ENCODE results near the gene LHFPL3. TPM values are rescaled to one million over a fixed set of nuclear protein-coding genes. Genes with fewer than 3 reads are reported as not detected.

Gene LHFPL3
- total RNA-seq, 1 experiment from 2014 or later, result not detected

DNA sequence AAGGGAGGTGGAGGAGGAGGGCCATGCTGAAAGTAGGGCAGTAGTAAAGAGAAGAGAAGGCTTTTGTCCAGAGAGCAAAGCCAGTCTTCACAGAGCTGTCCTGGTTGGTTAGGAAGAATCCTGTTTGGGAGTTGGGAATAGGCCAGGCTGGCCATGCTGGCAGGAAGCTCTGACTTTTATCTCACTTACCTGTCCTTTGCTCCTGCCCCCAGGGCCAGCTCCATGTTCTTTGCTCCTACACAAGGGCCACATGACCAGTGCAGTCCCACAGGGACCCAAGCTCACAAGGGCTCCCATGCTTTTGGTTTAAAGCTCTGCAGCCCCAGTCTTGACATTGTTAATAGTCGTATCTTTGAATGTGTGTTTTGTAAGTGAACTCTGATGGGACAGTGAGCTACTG is 524.0 kb downstream of the LHFPL3 start:
- no peak for DNase-seq (ENCODE audit: low spot score)
- ChIA-PET CTCF (interaction anchor here (0.9 kb wide), 1 partner anchor 621 kb away, joined by 3 read pairs; no protein-coding TSS in a partner anchor), POLR2A (ENCODE audit: low non-redundant PET) (no interaction called here)
- no peak for TF ChIP-seq EZH2 (IDR thresholded peaks at IDR 0.05; ENCODE audit: borderline replicate concordance, low read depth, low read length, poor library complexity, severe bottlenecking)
- no peak for TF ChIP-seq CTCF (conservative IDR thresholded peaks at IDR 0.05; ENCODE audit: low read depth, low read length)
- Histone ChIP-seq H3K36me3 (ENCODE audit: insufficient read depth, low read length, poor library complexity, severe bottlenecking) (no peaks in the 10 kb centered on the region), H3K4me1 (ENCODE audit: insufficient read depth, low read length, poor library complexity, severe bottlenecking) (peaks cover 2% of the 10 kb centered on the region), H3K27ac (ENCODE audit: low read depth, low read length, poor library complexity, severe bottlenecking) (no peak overlapping the region), H3K9me3 (ENCODE audit: low read depth, low read length, poor library complexity, severe bottlenecking) (no peaks in the 10 kb centered on the region), H3K27me3 (replicated peaks; ENCODE audit: insufficient read depth, low read depth, low read length, poor library complexity) (peaks cover 11% of the 10 kb centered on the region), H3K4me3 (ENCODE audit: low read depth, low read length, poor library complexity, severe bottlenecking) (no peak overlapping the region)
- no TSS peak for BruUV-seq (replicated peaks)
- intact Hi-C loops (cut with micrococcal nuclease; ENCODE audit: unreplicated experiment), result no loop called here

DNA sequence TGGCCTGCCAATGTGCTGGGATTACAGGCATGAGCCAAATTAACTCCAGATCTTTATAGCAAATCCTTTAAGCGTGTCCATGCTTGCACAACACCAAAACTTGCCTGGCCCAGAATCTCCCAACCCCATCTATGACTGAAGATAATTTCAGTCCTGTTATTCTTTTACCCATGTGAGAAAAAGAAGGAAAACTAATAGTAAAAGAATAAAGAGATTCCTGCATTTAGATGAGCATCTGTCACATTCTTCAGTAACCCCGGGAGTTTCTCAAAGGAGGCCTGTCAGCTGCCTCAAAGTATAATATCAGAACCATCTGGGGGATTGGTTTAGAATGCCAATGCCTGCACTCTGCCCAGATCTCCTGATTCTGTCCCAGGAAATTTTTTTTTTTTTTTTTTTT is 527.5 kb downstream of the LHFPL3 start:
- no peak overlapping the region for H3K27ac ChIP-seq (ENCODE audit: low read depth, low read length, poor library complexity, severe bottlenecking)
- CTCF ChIA-PET, result no interaction called here
- no peak overlapping the region for H3K4me3 ChIP-seq (ENCODE audit: low read depth, low read length, poor library complexity, severe bottlenecking)
- TF ChIP-seq EZH2 (IDR thresholded peaks at IDR 0.05; ENCODE audit: borderline replicate concordance, low read depth, low read length, poor library complexity, severe bottlenecking) (no peak), CTCF (conservative IDR thresholded peaks at IDR 0.05; ENCODE audit: low read depth, low read length) (no peak)
- peaks cover 16% of the 10 kb centered on the region for H3K27me3 ChIP-seq (replicated peaks; ENCODE audit: insufficient read depth, low read depth, low read length, poor library complexity)
- no peaks in the 10 kb centered on the region for H3K36me3 ChIP-seq (ENCODE audit: insufficient read depth, low read length, poor library complexity, severe bottlenecking)
- H3K4me1 ChIP-seq (ENCODE audit: insufficient read depth, low read length, poor library complexity, severe bottlenecking), result peaks cover 4% of the 10 kb centered on the region
- intact Hi-C loops (cut with micrococcal nuclease; ENCODE audit: unreplicated experiment), result no loop called here
- no peaks in the 10 kb centered on the region for H3K9me3 ChIP-seq (ENCODE audit: low read depth, low read length, poor library complexity, severe bottlenecking)
- no TSS peak for BruUV-seq (replicated peaks)
- POLR2A ChIA-PET (ENCODE audit: low non-redundant PET), result no interaction called here
- DNase-seq (ENCODE audit: low spot score), result peak; percentile 11

DNA sequence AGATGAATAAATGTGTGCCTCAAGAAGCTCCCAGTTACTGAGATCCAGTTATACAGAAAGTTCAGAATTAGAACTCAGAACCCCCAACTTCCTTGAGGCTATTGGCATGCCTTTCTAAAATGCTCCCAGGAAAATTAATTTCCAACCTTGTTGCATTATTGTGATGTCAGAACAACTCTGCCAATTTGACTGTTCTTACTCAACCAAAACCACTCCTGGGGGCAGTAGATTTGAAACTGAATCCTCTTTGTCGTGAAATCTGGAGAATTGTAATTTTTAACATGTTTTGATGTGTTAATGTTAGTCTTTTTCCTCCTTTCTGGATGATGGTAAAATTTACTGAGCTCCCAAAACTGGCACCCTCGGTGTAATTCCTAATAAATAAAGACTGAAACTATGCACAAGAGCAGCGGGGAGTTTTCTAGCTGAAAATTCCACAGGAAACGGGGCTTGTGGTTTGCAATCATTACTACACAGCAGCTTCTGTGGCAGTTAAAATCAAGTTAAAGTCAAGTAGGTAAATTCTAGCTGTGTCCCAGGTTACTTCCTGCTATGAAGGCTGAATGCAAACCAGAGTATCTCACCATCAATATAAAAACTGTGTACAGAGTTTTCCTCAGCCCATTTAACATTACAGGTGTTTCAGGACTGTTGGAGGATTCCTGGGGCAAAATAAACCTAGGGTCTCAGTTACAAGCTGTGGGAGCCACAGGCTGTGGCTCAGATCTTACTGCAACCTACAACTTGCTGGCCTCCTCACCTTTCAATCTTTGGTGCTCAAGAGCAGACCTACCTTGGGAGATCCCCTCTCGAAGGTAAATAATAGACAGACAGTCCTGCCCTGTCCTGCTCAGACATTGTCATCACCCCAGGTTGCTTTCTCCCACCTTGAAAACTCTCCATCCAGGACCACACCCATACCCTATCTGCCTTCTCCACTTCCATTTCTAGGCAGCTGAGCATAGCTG is 529.3 kb downstream of the LHFPL3 start:
- no peak overlapping the region for H3K27ac ChIP-seq (ENCODE audit: low read depth, low read length, poor library complexity, severe bottlenecking)
- ChIA-PET CTCF (no interaction called here), POLR2A (ENCODE audit: low non-redundant PET) (no interaction called here)
- peak; percentile 37 for DNase-seq (ENCODE audit: low spot score)
- no peaks in the 10 kb centered on the region for H3K36me3 ChIP-seq (ENCODE audit: insufficient read depth, low read length, poor library complexity, severe bottlenecking)
- no TSS peak for BruUV-seq (replicated peaks)
- H3K4me3 ChIP-seq (ENCODE audit: low read depth, low read length, poor library complexity, severe bottlenecking), result no peak overlapping the region
- TF ChIP-seq EZH2 (IDR thresholded peaks at IDR 0.05; ENCODE audit: borderline replicate concordance, low read depth, low read length, poor library complexity, severe bottlenecking) (no peak), CTCF (conservative IDR thresholded peaks at IDR 0.05; ENCODE audit: low read depth, low read length) (no peak)
- intact Hi-C loops (cut with micrococcal nuclease; ENCODE audit: unreplicated experiment), result no loop called here
- H3K4me1 ChIP-seq (ENCODE audit: insufficient read depth, low read length, poor library complexity, severe bottlenecking), result peaks cover 4% of the 10 kb centered on the region
- no peaks in the 10 kb centered on the region for H3K9me3 ChIP-seq (ENCODE audit: low read depth, low read length, poor library complexity, severe bottlenecking)
- peaks cover 34% of the 10 kb centered on the region for H3K27me3 ChIP-seq (replicated peaks; ENCODE audit: insufficient read depth, low read depth, low read length, poor library complexity)

Measured in A673 (cell line).